Stomach (tissue), 9 donors: ENCODE data around the gene SRPRA. TPM values are rescaled to one million over a fixed set of nuclear protein-coding genes. Genes with fewer than 3 reads are reported as not detected.

Source experiments
- DNase-seq, 2 donors: peaks; one replicate each; pipeline versions ENCODE4 v3.0.0 to v3.0.0-alpha.2; 2013 to 2019
- H3K27ac ChIP-seq, 5 donors: fragments of 200-600 bp in 4 of 5; sonication (generic) in 4 of 5; one replicate each; pipeline ENCODE4 v1.5.1; 2013 to 2019; ENCODE audit warnings: mild to moderate bottlenecking in 1 of 5, moderate library complexity in 1 of 5
- H3K27me3 ChIP-seq, 3 donors: fragments of 200-600 bp; sonication (generic); one replicate each; pipeline ENCODE4 v1.5.1; 2017 to 2019; ENCODE audit warnings: mixed run types in 1 of 3
- H3K36me3 ChIP-seq, 4 donors: fragments of 200-600 bp; sonication (generic); 1 replicate in 3 of 4; 2 replicates in 1 of 4; pipeline ENCODE4 v1.5.1; 2016 to 2019
- H3K4me1 ChIP-seq, 4 donors: fragments of 200-600 bp; sonication (generic); one replicate each; pipeline ENCODE4 v1.5.1; 2016 to 2019
- H3K4me3 ChIP-seq, 4 donors: fragments of 200-600 bp; sonication (generic) in 3 of 4; one replicate each; pipeline ENCODE4 v1.5.1; 2016 to 2019; ENCODE audit warnings: mild to moderate bottlenecking in 1 of 4
- H3K9me3 ChIP-seq, 4 donors: fragments of 200-600 bp; sonication (generic); one replicate each; pipeline ENCODE4 v1.5.1; 2016 to 2019
- EP300 ChIP-seq: sonication (generic); formaldehyde crosslinking; IDR thresholded peaks from one replicate; pipeline ENCODE4 v1.6.1; 2017; ENCODE audit warnings: antibody characterized with exemption
- POLR2A ChIP-seq, 4 donors: fragments of 450-650 bp; IDR thresholded peaks; one replicate each; pipeline ENCODE4 v1.6.1; 2016; ENCODE audit warnings: antibody characterized with exemption in 4 of 4, control low read depth in 2 of 4, mild to moderate bottlenecking in 1 of 4, moderate library complexity in 1 of 4
- POLR2AphosphoS5 ChIP-seq, 3 donors: sonication (generic); formaldehyde crosslinking; IDR thresholded peaks; one replicate each; pipeline ENCODE4 v1.6.1; 2016; ENCODE audit warnings: antibody characterized with exemption in 3 of 3
- WGBS, 5 donors: extraction: QIAGEN DNeasy Blood & Tissue Kit in 3 of 5; methylation state at CpG; one replicate each; pipeline versions ENCODE4 v1.1.5 to v1.1.7; 2013 to 2018; 5-methylcytosine and 5-hydroxymethylcytosine counted together
- intact Hi-C: fragments of 100-400 bp; cut with DNase I; formaldehyde crosslinking; loops from one replicate; pipeline ENCODE4 v1.15.1; 2023; ENCODE audit warnings: low total_unique reads
- polyA plus RNA-seq, 3 donors: library from polyadenylated mRNA; stranded (reverse); fragments of 200-250 nt; gene quantifications; one replicate each; pipeline ENCODE4 v1.2.3, GENCODE V29; 2013
- total RNA-seq, 5 donors: library from RNA; depleted of rRNA; stranded (reverse); fragments of >200 nt; gene quantifications; one replicate each; pipeline versions ENCODE4 v1.1.0 to v1.2.3, GENCODE V29; 2014 to 2016
- TF ChIP-seq, protein P1 (sequence below), 7 experiments: fragments of 450-650 bp in 4 of 7; fragments of 200-600 bp in 3 of 7; sonication (generic) in 3 of 7; IDR thresholded peaks; one replicate each; pipeline ENCODE4 v1.5.1; 2016 to 2019; ENCODE audit warnings: antibody characterized with exemption in 7 of 7, control low read depth in 2 of 7, mild to moderate bottlenecking in 1 of 7
- donor health status: healthy with polysubstance abuse.
- donor health status: Bipolar disorder and iron deficiency.
- donor health status: healthy.

The SRPRA gene
- total and polyA plus RNA-seq, 8 donors = 13.9 to 255 (median 48.7) TPM

DNA sequence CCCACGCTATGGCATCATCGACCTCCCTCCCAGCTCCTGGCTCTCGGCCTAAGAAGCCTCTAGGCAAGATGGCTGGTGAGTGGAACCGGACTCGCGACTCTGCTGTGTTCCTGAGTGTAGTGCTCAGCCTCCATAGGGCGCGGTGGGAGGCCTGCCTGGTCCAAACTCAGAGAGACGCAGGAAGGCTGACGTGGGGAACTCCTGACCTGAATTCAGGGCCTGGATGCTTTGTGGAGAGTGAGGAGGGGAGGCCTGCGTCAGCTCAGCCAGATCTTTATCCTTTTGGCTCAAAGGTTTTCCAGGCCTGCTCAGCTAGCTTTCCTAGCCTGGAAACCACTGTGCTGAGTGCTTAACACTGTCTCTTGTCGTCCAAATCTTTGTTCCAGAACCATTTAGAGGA, 22.2 kb upstream of the SRPRA start:
- Histone ChIP-seq H3K4me3 (no peak overlapping the region), H3K27ac (peak overlapping the region in 1 of 5 donors; percentile 2), H3K9me3 (no peaks in the 10 kb centered on the region), H3K4me1 (no peaks in the 10 kb centered on the region), H3K36me3 (peaks cover 38 to 86% (median 77%) of the 10 kb centered on the region in 4 donors), H3K27me3 (no peaks in the 10 kb centered on the region)
- intact Hi-C loops = no loop called here
- DNase-seq = no peak
- WGBS, 5 donors = 81 to 90% (median 85%) methylated on average over 12 of the region's 12 CpGs
- TF ChIP-seq POLR2A (IDR thresholded peaks at IDR 0.05) = no peak
- TF ChIP-seq EP300 = no peak
- TF ChIP-seq POLR2AphosphoS5 (IDR thresholded peaks at IDR 0.05) = no peak
- TF ChIP-seq, protein P1, sequence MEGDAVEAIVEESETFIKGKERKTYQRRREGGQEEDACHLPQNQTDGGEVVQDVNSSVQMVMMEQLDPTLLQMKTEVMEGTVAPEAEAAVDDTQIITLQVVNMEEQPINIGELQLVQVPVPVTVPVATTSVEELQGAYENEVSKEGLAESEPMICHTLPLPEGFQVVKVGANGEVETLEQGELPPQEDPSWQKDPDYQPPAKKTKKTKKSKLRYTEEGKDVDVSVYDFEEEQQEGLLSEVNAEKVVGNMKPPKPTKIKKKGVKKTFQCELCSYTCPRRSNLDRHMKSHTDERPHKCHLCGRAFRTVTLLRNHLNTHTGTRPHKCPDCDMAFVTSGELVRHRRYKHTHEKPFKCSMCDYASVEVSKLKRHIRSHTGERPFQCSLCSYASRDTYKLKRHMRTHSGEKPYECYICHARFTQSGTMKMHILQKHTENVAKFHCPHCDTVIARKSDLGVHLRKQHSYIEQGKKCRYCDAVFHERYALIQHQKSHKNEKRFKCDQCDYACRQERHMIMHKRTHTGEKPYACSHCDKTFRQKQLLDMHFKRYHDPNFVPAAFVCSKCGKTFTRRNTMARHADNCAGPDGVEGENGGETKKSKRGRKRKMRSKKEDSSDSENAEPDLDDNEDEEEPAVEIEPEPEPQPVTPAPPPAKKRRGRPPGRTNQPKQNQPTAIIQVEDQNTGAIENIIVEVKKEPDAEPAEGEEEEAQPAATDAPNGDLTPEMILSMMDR (IDR thresholded peaks at IDR 0.05) = no peak

GRCh38 chr11:126288237-126288636, 19.5 kb upstream of the SRPRA start:
- TF ChIP-seq EP300 (no peak), POLR2AphosphoS5 (IDR thresholded peaks at IDR 0.05) (no peak), POLR2A (IDR thresholded peaks at IDR 0.05) (no peak)
- TF ChIP-seq, protein P1 (IDR thresholded peaks at IDR 0.05) = no peak
- 84 to 88% (median 86%) methylated on average over 6 of the region's 6 CpGs for WGBS, 5 donors
- intact Hi-C loops = no loop called here

GRCh38 chr11:126284829-126285228, 16.1 kb upstream of the SRPRA start:
- H3K27ac ChIP-seq = no peak overlapping the region
- 45 to 50% (median 46%) methylated on average over 6 of the region's 6 CpGs for WGBS, 5 donors
- peak overlapping the region in 1 of 4 donors; percentile 69 for H3K4me3 ChIP-seq
- H3K36me3 ChIP-seq = peaks cover 0 to 26% (median 20%) of the 10 kb centered on the region in 4 donors
- TF ChIP-seq POLR2A (IDR thresholded peaks at IDR 0.05) (no peak), POLR2AphosphoS5 (IDR thresholded peaks at IDR 0.05) (peak in 1 of 3 donors; percentile 31), EP300 (no peak)
- TF ChIP-seq, protein P1 (IDR thresholded peaks at IDR 0.05) = no peak
- intact Hi-C loops = no loop called here
- H3K4me1 ChIP-seq = peaks cover 8 to 47% (median 24%) of the 10 kb centered on the region in 4 donors
- no peaks in the 10 kb centered on the region for H3K9me3 ChIP-seq
- no peaks in the 10 kb centered on the region for H3K27me3 ChIP-seq
- DNase-seq = peak; percentile 76 to 87

More at GRCh38 chr11:126288237-126288636, 19.5 kb upstream of the SRPRA start:
- Histone ChIP-seq H3K27me3 (no peaks in the 10 kb centered on the region), H3K4me3 (no peak overlapping the region), H3K27ac (no peak overlapping the region), H3K36me3 (peaks cover 28 to 59% (median 53%) of the 10 kb centered on the region in 4 donors), H3K9me3 (no peaks in the 10 kb centered on the region), H3K4me1 (peaks cover 0 to 25% (median 12%) of the 10 kb centered on the region in 4 donors)
- no peak for DNase-seq

GRCh38 chr11:126282736-126283591, 14.3 kb upstream of the SRPRA start, which contains the start of gene TIRAP:
Gene TIRAP, plus strand, starts transcription at chr11:126283093. Its CDS starts 7,802 bp downstream, at chr11:126290895.
- WGBS, 5 donors = 0 to 1% (median 0%) methylated on average over 19 to 82 of the region's 82 CpGs
- intact Hi-C loops = no loop called here
- H3K27me3 ChIP-seq = no peaks in the 10 kb centered on the region
- no peaks in the 10 kb centered on the region for H3K9me3 ChIP-seq
- peaks cover 8 to 47% (median 24%) of the 10 kb centered on the region in 4 donors for H3K4me1 ChIP-seq
- peak within 1 kb of the TSS; percentile 69 to 88 (median 80) for H3K4me3 ChIP-seq
- H3K36me3 ChIP-seq = peaks cover 0 to 14% (median 10%) of the 10 kb centered on the region in 4 donors
- H3K27ac ChIP-seq = peak within 1 kb of the TSS; percentile 90 to 100 (median 91)
- peak; percentile 73 to 87 for DNase-seq
- TF ChIP-seq, protein P1 (IDR thresholded peaks at IDR 0.05) = peak in 3 of 7 experiments; percentile 4 to 41 (median 11)
- no peak for TF ChIP-seq POLR2A (IDR thresholded peaks at IDR 0.05)
- peak; percentile 14 to 67 (median 65) for TF ChIP-seq POLR2AphosphoS5 (IDR thresholded peaks at IDR 0.05)
- no peak for TF ChIP-seq EP300
